Measurements from ENCODE around the gene MTOR. TPM values are rescaled to one million over a fixed set of nuclear protein-coding genes. Genes with fewer than 3 reads are reported as not detected.

Gene MTOR
- total and polyA plus RNA-seq, 4 donors: 15.1 to 36.6 (median 26.9) TPM

DNA sequence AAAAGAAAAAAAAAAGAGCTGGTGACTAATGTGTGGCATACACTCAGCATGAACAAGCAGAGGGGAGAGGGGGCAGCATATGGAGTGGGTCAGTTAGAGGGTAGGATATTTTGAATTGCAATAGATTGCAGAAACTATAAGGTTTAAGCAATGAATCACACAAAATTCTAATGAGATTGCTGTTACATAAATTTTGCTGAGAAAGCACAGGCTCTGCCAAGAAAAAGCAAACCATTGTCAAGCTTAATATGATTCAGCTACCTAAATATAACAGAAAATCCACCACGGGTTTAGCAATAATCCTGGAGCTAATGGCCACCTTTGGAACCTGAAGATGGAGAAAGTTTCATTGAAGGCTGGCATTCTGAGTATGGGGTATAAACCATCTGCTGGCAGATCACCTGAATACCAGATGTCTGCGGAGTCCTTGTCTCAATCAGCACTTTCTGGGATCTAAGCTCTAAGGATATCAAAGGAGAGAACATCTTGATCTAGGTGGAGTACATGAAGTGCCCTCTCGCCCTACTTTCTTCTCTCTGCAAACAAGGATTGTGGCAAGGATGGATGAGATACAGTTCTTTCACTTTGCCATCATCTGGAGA lies 103.5 kb downstream of the MTOR start:
- no peak overlapping the region for H3K9ac ChIP-seq (ENCODE audit: insufficient read depth in 1 of 2, low read length in 2 of 2)
- TF ChIP-seq, protein P1, sequence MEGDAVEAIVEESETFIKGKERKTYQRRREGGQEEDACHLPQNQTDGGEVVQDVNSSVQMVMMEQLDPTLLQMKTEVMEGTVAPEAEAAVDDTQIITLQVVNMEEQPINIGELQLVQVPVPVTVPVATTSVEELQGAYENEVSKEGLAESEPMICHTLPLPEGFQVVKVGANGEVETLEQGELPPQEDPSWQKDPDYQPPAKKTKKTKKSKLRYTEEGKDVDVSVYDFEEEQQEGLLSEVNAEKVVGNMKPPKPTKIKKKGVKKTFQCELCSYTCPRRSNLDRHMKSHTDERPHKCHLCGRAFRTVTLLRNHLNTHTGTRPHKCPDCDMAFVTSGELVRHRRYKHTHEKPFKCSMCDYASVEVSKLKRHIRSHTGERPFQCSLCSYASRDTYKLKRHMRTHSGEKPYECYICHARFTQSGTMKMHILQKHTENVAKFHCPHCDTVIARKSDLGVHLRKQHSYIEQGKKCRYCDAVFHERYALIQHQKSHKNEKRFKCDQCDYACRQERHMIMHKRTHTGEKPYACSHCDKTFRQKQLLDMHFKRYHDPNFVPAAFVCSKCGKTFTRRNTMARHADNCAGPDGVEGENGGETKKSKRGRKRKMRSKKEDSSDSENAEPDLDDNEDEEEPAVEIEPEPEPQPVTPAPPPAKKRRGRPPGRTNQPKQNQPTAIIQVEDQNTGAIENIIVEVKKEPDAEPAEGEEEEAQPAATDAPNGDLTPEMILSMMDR (IDR thresholded peaks at IDR 0.05; ENCODE audit: control extremely low read depth, extremely low read depth): no peak
- no peak overlapping the region for H3K4me3 ChIP-seq
- H3K4me1 ChIP-seq (ENCODE audit: control insufficient read depth in 5 of 5, insufficient read depth in 5 of 5, low read length in 5 of 5): peaks cover 1 to 25% (median 14%) of the 10 kb centered on the region in 5 donors
- peak in 2 of 3 donors; percentile 75 to 87 for DNase-seq
- H3K27me3 ChIP-seq (ENCODE audit: control insufficient read depth in 3 of 3, insufficient read depth in 3 of 3, low read length in 2 of 3): no peaks in the 10 kb centered on the region
- no peak overlapping the region for H3K27ac ChIP-seq (ENCODE audit: low read depth in 1 of 2, low read length in 1 of 2)
- H3K36me3 ChIP-seq (ENCODE audit: control insufficient read depth in 4 of 4, insufficient read depth in 4 of 4, low read length in 4 of 4): peaks cover 6 to 15% (median 9%) of the 10 kb centered on the region in 4 donors
- no peak for ATAC-seq (ENCODE audit: insufficient read depth, low FRiP score)
- WGBS, 2 donors: 83 to 90% methylated on average over 3 of the region's 3 CpGs
- no peaks in the 10 kb centered on the region for H3K9me3 ChIP-seq (ENCODE audit: control insufficient read depth in 4 of 4, insufficient read depth in 3 of 4, low read length in 3 of 4)

DNA sequence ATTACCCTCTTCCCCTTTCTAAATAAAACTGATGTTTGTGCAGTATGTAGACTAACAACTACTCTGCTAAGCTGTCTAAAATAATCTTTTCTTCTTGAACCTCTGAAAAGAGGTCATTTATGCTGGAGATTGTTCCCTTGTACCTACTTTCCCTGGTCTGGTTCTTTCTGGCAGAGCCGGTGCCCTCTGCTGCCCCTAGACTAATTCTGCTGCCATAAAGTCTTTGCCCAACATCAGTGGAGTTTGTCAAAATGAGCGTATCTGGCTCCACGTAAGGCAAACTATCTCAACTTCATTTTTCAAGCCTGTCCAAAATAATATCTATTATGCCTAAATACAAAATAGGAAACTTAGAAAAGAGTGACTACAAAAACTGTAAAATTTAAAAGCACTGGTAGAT lies 104.1 kb downstream of the MTOR start:
- Histone ChIP-seq H3K9ac (ENCODE audit: insufficient read depth in 1 of 2, low read length in 2 of 2) (peak overlapping the region in 1 of 2 donors; percentile 34), H3K4me3 (no peak overlapping the region), H3K36me3 (ENCODE audit: control insufficient read depth in 4 of 4, insufficient read depth in 4 of 4, low read length in 4 of 4) (peaks cover 6 to 15% (median 9%) of the 10 kb centered on the region in 4 donors), H3K4me1 (ENCODE audit: control insufficient read depth in 5 of 5, insufficient read depth in 5 of 5, low read length in 5 of 5) (peaks cover 1 to 28% (median 14%) of the 10 kb centered on the region in 5 donors), H3K27me3 (ENCODE audit: control insufficient read depth in 3 of 3, insufficient read depth in 3 of 3, low read length in 2 of 3) (no peaks in the 10 kb centered on the region), H3K9me3 (ENCODE audit: control insufficient read depth in 4 of 4, insufficient read depth in 3 of 4, low read length in 3 of 4) (no peaks in the 10 kb centered on the region), H3K27ac (ENCODE audit: low read depth in 1 of 2, low read length in 1 of 2) (no peak overlapping the region)
- TF ChIP-seq, protein P1 (IDR thresholded peaks at IDR 0.05; ENCODE audit: control extremely low read depth, extremely low read depth): no peak
- ATAC-seq (ENCODE audit: insufficient read depth, low FRiP score) (no peak), DNase-seq (no peak)
- WGBS, 2 donors: 86 to 93% methylated on average over 3 of the region's 3 CpGs

DNA sequence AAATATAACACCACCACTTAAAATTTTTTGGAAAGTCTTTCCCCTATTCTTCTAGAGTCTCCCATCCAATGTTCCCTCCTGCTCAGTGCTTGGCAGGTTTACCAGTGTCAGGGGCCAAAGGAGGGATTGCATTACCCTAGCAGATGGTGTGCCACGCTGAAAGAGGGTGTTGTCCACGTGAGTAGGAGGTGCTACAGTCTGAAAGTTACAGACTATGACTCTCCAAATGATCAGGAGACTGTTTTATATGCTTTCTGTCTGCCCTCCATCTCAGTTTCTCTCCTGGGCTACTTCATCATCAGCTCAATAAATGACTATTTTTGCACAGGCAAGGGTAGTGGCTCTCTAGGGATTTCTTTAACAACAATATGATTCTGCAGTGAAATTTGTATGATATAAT lies 104.5 kb downstream of the MTOR start:
- peaks cover 6 to 15% (median 11%) of the 10 kb centered on the region in 4 donors for H3K36me3 ChIP-seq (ENCODE audit: control insufficient read depth in 4 of 4, insufficient read depth in 4 of 4, low read length in 4 of 4)
- no peak overlapping the region for H3K4me3 ChIP-seq
- WGBS, 2 donors: 48 to 55% methylated on average over 2 of the region's 2 CpGs
- peak overlapping the region in 1 of 2 donors; percentile 34 for H3K9ac ChIP-seq (ENCODE audit: insufficient read depth in 1 of 2, low read length in 2 of 2)
- ATAC-seq (ENCODE audit: insufficient read depth, low FRiP score): no peak
- no peak for DNase-seq
- H3K27me3 ChIP-seq (ENCODE audit: control insufficient read depth in 3 of 3, insufficient read depth in 3 of 3, low read length in 2 of 3): no peaks in the 10 kb centered on the region
- no peaks in the 10 kb centered on the region for H3K9me3 ChIP-seq (ENCODE audit: control insufficient read depth in 4 of 4, insufficient read depth in 3 of 4, low read length in 3 of 4)
- H3K27ac ChIP-seq (ENCODE audit: low read depth in 1 of 2, low read length in 1 of 2): no peak overlapping the region
- H3K4me1 ChIP-seq (ENCODE audit: control insufficient read depth in 5 of 5, insufficient read depth in 5 of 5, low read length in 5 of 5): peaks cover 1 to 32% (median 15%) of the 10 kb centered on the region in 5 donors
- TF ChIP-seq, protein P1 (IDR thresholded peaks at IDR 0.05; ENCODE audit: control extremely low read depth, extremely low read depth): no peak

Measured in lung (tissue), 12 donors.